DMS53 treated with DMSO at 0.1 percent for 48 hours (cell line): ENCODE measurements around the gene SMCO3.

ENCODE experiments used
- DNase-seq: peaks from one replicate; lab custom pipeline; 2025; ENCODE audit not compliant: unreplicated experiment; lab: John Stamatoyannopoulos, UW

The SMCO3 gene

DNA sequence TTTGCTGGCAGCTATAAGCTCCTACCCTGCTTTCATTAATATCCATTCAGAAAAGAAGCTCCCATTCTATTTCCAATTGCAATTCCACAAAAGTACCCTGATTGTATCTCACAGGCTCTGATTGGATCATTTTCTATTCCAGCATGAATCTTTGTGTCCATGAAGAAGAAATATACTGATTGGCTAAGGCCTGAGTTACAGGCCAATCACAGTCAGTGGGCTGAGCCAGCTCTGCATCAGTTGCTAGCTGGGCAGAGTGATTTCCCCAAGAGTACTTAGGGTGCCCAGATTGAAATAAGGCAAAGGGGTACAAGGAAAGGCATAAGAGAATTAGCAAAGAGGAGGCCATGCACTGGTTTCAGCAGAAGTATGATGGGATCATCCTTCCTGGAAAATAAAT lies 14.9 kb upstream of the SMCO3 start:
- no peak for DNase-seq

GRCh38 chr12:14827043-14827442 lies 13.1 kb upstream of the SMCO3 start:
- DNase-seq: no peak

DNA sequence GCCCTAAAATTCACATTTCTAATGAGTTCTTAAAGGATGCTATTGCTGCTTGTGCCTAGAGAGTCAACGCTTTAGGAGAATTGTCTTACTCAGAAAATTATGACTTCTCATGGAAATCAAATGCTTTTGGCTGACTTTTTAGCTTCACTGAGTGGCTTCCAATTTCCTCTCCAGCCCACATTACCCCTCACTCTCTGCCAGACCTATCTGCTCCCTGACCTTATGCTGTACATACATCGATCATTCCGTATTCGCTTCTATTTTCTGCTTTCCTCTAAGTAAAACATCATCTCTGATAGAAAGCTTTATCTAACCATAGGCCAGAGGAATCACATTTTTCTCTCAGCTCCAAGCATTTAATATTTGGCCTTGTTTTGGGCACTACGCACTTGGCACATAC lies 12.5 kb upstream of the SMCO3 start:
- DNase-seq: no peak

- no peak for DNase-seq
Measured at GRCh38 chr12:14825256-14825655, 11.3 kb upstream of the SMCO3 start.

GRCh38 chr12:14824012-14824634 lies 10.1 kb upstream of the SMCO3 start:
- DNase-seq: no peak

- no peak for DNase-seq
Measured at GRCh38 chr12:14811486-14811885, 2.5 kb downstream of the SMCO3 start.

DNA sequence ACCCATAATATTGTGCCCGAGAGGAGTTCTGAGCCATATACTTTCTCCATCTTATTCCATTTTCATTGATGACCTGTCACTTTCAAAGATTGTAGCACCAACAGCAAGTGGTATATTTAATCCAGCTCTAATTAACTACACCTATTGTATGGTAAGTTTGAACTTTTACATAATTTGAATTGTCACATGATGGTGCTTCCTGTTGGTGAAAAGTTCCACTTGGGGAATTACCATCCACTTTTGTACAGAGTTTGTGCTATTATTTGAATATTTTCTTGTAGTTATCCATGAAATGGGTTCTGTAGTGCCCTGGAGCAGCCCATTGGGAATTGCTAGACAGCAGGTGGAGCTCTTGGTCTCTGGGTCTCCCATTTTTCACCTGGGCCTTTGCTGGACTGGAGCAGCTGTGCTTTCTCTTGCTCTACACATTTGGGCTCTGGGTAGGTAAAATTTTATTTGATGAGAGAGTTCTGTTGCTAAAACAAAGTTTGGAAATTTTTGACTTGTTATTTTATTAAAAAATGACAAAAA lies 3.0 kb downstream of the SMCO3 start:
- peak; percentile 65 for DNase-seq

DNA sequence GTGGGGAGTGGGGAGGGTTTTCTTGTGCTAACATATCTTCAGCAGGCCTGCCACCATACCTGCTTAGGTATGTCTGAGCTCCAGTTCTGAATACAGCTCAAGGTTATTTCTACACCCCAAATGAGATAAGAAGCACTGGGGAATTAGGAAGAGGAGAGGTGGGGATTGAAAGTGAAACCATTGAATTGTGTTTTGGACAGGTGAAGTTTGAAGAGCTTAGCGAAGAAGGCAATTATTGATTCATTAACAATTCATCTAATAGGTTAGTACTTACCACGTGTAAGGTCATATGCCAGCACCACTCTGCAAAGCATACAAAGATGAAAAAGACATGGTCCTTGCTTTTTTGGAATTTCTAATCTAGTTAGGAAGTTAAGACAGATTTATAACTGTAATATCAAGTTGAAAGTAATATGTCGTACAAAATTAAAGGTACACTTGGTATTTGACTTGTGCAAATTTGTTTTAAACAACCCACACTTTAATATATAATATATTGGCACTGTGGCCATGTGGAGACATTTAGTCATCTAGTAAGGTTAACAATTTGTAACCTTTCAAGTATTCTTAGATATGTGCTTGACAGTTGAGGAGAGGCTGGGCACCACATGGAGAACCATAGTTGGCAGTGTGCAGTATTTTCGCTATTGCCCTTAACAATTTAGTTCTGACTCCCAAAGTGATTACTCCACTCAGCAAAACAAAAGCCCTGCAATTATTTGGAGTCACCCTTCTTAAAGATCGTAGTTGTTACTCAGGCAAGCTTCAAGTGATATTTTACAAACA lies 3.6 kb downstream of the SMCO3 start:
- no peak for DNase-seq

DNA sequence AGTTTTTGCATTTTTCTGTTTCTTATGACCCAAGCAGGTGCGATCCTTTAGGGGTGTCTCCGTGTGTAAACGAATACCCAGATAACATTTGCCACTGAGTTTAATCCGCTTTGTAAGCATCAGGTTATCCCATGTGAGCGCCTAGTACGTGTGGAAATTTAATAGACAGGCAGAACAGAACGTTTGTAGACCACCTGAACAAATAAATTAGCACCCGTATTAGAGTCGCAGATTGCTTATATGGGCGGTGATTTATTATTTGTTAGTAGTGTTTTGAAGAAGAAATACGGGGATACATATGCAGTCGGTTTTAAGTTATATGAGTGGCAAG lies 10.2 kb downstream of the SMCO3 start:
- DNase-seq: no peak

DNA sequence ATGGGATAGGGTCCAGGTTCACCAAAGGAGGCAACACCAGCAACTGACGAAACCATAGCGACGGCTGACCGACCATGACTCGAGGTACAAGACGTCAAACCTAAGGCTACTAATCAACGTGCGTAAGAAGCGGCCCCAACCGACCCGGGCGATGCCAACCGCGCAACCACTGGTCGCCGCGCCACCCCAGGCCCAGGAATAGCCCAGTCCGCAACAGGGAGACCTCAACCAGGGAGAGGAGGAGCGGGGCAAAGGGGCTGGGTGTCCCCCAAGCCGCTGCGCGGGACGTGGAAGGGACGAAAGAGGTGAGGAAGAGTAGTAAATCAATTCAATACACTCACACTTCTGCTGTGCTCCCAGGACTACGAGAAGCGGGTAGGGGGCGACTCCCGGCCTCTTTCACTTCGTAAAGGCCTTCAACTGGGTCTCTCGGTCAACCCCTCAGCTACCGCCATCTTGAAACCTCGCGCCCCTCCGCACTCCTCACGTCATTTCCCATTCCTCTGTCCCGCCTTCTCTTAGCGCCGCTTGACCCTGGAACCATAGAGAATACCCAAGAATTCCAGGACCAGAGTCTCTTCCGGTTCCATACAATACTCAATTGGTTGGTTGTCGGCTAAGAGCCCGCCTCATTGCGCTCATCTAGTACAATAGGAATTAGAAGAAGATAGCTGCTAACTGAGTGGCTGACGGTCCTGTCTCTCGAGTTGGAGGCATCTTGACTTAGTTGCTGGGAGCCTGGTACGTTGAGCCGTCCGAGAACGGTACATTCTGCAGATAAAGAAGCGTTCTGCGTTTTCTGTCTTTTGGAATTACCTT lies 10.8 kb downstream of the SMCO3 start, which contains the start of the genes C12orf60 and WBP11:
Gene C12orf60, plus strand, starts transcription at position 660 of the 819 bp plus-strand sequence. CDS start 19,266 bp downstream, outside the sequence.
Gene WBP11, minus strand, starts transcription at position 468 of the 819 bp plus-strand sequence. CDS start 2,095 bp downstream, outside the sequence.
- DNase-seq: peak; percentile 100

- DNase-seq: no peak
Measured at GRCh38 chr12:14802721-14803010, 11.3 kb downstream of the SMCO3 start.

GRCh38 chr12:14802247-14802646 lies 11.7 kb downstream of the SMCO3 start:
- DNase-seq: no peak

DNA sequence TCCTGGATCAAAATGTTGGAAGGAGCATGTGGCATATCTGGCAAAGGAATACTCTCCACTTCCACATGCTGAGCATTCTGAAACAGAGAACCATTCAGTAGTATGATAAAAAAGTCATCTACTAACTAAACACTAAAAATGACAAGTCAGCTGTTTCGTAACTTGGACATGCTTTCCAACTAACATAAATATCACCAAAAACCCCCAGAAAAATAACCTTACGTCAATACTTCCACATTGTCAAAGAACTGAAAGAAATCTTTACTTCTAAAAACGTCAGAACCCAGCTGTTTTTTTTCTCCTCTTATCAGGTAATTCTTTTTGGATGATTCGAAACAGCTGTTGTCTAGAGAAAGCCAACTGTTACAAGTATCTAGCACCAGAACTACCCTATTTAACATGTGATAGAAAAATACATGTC lies 18.9 kb downstream of the SMCO3 start:
- no peak for DNase-seq

DNA sequence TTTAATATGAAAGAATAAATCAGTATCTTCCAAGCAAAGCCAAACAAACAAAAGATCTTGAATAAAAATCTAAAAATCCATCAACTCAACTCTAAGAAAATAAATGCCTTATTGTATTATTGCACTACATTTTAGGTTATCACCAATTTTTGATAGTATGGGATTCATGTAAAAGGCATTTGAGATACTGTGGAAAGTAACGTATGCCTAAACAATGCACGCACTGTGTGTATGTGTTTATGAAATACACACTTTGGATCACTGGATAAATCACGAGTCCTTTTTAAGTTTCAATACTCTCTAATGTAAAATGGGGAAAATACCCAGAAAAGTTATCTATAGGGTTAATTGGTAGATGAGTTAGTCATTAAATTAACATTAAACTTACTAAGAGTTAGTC lies 28.4 kb downstream of the SMCO3 start:
- no peak for DNase-seq

DNA sequence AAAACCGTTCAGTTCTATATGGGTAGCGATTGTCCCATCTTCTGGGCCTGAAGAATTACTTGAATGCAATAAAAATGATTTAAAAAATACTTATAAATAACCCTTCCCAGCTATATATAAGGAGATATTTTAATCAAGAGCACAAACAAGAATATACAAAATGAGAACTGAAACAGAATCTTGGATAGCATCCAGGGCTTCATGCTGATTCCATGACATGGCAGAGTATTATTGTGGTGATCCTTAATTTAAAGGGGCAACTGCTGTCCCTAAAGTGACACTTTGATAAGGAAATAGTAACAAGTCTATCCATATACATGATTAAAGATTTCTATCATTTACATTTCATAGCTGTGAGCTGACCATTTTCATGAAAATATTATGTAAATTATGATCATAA lies 29.5 kb downstream of the SMCO3 start:
- no peak for DNase-seq

- no peak for DNase-seq
Measured at GRCh38 chr12:14782756-14783155, 31.2 kb downstream of the SMCO3 start.

DNA sequence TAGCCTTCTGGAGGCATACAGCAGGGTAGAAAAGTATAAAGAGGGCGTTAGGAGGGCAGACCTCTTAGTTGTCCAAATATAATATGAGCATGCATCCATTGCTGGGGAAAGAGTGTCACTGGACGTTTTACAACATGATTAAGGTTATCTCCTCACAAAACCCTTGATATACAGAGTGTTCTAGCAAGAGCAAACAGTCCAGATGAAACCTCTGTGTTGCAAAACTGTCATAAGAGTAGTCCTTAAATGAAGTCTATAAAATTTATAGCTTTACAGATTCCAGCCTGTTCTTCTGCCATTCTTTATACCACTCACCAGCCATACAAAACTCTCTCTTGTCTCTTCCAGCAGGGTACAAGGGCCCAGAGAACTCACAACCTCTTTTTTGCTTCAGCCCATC lies 32.4 kb downstream of the SMCO3 start:
- DNase-seq: no peak

GRCh38 chr12:14780859-14781258 lies 33.1 kb downstream of the SMCO3 start:
- DNase-seq: no peak

GRCh38 chr12:14779834-14780233 lies 34.1 kb downstream of the SMCO3 start:
- no peak for DNase-seq

GRCh38 chr12:14777271-14777670 lies 36.7 kb downstream of the SMCO3 start:
- peak; percentile 88 for DNase-seq

DNA sequence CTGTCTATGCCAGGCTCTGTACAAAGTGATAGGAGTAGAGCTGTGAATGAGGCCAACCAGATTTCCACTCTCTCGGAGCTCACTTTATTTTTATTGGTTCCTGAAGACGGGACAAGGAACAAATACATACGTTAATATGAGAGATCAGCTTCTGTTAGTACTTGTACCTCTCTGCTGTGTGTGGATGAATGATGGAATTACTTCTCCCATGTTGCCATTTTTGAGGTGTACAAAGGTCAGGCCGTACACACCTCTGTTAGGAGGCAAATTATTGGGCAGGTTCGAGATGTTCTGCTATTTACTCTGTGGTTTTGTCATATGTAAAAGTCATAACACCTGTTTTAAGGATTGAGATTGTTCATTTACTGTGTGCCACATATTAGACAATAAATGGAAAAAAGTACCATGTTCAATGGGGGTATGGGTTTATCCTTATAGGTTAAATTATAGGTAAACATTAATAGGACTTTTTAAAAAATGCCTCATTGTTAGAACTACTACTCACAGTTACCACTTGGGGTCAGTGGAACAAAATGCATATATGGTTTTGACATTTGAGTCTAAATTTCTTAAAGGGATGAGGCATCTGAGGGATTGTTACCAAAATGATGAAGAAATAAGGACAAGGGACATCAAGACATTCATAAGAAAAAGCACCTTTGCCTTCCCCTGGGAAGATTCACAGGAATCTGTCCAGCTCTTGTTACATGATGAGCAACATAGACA lies 37.6 kb downstream of the SMCO3 start:
- no peak for DNase-seq
